ENCODE data around the gene WDR7.

The WDR7 gene

DNA sequence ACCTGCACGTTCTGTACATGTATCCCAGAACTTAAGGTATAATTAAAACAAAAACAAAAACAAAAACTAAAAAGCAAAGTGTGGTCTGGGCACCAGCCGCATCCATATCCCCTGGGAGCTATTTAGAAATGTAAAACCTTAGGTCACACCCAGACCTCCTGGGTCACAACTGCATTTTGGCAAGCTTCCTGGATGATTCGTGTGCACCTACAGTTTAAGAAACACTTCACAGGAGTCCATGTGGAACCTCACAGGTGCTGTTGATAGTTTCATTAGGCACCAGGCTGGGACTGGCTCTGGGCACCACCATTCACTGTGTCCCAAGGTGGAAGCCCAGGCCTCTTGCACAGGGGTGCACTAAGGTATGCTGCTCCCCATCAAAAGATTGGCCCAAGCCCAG, 392.1 kb downstream of the WDR7 start:
- no peak for DNase-seq (ENCODE audit: low spot score)

DNA sequence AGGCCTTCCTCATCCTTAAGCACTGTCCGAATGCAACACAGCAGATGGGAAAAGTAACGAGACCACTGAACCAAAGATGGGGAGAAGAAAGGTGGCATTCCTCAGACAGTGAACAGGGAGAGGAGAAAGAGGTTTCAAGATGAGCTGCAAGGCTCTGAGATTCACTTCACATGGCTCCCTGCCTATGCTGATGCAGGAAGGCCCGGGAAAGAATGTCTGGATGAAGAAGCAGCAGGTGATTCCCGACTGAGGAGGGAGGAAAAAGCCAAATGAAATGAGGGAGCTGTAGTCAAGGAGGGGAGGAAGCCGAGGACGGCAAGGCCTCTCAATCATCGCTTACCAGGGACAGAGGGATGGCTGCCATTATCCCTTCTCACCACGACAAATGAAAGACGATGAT, 397.2 kb downstream of the WDR7 start:
- no peak for DNase-seq (ENCODE audit: low spot score)

DNA sequence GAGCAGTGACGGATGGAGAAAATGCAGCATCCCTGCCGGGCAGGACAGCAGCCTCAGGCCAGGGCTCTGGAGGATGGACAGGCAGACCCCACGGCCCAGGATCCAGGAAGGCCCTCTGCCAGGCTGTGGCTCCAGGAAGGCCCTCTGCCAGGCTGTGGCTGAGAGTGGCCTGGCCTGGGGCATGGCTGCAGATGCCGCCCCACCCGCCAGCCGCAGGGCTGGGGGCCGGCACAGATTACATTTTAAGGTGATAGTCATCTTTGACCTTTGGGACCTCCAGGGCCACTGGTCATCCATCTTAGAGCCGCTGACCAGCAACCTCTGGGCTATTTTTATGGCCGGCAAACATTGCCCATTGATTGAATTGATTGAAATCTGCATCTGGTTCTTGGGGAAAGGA, 397.7 kb downstream of the WDR7 start:
- no peak for DNase-seq (ENCODE audit: low spot score)

DNA sequence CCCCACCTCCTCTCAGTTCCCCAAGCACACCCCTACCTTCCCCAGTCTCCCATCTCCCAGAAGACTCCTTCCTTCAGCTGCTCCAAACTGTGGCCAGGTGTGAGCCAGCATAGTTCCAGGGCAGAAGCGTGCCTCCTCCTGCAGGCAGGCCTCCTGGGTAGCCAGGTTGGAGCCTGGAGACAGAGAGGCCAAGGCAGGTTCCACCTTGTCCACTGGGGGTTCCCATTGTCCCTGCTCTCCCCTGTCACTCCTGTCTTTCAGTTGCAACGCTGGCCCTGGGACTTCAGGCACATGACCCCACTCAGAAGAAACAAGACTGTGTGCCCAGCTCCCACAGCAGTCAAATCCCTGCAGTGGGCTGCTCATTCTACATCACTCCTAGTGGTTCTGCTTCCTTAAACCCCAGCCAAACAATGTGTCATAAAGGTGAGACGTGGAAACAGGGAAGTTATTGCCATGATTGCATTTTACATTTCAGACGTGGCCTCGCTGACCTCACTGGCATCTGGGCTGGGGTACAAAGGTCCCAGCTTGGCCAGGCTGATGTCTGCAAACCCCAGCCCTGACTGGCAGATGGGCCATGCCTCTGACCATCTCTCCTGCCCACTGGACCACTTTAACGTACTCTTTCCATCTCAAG, 399.3 kb downstream of the WDR7 start:
- no peak for DNase-seq (ENCODE audit: low spot score)

DNA sequence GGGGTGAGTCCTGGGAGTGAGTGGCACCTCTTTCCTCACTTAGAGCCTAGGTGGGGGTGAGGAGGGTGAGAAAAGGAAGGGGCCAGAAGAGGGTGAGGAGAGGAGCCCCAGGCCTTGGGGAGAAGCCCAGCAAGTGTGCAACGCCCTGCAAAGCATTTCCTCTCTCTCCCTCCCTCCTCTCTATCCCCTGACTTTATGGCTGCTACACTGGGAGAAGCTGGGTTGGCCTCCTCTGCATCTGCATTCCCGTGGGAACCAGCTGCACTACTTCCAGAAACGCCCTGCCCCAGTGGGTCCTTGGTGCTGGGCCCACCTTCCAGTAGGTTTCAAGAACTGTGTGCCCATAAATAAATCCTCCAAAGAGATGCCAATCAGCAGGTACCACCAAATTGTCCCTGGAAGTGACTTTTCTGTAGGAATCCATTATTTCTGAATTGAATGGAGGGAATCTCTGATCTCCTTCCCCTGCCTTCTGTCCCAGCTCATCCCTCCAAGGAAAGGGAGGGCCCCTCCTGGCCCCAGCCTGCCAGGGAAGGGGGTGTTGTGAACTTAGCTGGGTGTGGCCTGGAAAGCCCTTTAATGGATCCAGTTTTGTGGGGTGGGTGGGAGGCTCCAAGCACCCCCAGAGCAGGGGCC, 400.0 kb downstream of the WDR7 start:
- DNase-seq (ENCODE audit: low spot score): no peak

DNA sequence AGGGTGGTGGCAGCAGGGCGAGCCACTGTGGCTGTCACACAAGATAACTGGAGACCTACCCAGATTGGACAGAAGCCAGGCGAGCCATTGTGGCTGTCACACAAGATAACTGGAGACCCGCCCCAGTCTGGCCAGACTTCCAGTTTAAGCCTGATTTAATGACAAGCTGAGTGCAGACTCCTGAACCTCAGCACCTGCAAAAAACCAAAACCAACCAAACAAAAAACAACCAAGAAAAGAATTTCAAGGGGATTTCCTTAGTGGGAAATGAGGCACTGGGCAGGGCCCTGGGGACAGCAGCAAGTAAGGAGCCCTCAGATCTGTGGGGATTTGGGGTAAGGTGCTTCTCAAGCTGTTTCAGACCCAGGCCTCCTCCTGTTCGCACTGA, 400.5 kb downstream of the WDR7 start:
- no peak for DNase-seq (ENCODE audit: low spot score)

DNA sequence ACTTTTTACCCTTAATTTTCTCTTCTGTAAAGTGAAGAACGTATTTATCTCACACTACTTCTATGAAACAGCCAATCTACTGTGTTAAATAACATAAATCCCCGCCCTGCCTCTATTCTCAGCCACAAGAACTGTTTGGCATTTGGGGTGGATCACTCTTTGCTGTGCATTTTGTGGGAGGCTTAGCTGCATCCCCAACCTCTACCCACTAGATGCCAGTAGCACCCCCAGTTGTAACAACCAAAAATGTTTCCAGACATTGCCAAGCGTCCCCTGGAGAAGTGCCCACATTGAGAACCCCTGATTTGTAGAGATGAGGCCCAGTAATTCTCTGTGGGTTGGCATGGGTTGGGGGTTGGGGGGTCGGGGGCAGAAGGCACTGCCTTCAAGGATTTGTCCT, 401.0 kb downstream of the WDR7 start:
- no peak for DNase-seq (ENCODE audit: low spot score)

DNA sequence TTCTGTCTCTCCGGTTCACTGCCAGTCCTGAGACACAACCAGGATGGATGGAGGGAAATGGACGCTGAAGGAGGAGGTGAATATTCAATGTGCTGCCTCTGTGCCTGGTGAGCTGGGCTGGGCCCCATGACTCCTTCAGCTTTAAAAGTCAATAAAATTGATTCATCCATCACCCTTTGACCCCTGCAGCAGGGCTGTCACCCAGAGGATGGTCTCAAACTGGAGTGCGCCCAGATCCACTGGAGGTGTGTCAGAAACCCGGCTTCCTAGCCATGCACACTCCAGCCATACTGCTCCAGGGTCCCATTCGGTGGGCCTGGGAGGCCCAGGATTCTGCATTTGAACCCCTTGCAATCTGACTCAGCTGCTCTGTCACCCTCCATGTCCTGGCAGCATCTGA, 401.6 kb downstream of the WDR7 start:
- DNase-seq (ENCODE audit: low spot score): no peak

DNA sequence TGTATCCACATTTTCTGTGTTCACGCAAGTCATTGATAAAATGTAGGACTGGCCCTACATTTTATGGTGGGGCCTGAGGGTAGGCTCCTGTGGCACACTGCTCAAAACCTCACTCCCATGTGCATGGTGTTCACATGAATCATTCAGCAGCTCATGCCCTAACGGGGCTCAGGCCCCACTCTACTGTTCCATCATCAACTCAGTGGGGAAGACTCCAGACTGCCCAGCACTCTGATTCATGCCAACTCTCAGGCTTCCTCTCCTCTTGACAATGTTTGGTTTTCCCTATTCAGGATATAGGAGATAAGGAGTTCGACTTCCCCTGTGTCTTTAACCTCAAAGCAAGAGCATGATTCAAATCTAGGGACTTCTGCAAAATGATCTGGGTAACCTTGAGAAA, 403.7 kb downstream of the WDR7 start:
- no peak for DNase-seq (ENCODE audit: low spot score)

DNA sequence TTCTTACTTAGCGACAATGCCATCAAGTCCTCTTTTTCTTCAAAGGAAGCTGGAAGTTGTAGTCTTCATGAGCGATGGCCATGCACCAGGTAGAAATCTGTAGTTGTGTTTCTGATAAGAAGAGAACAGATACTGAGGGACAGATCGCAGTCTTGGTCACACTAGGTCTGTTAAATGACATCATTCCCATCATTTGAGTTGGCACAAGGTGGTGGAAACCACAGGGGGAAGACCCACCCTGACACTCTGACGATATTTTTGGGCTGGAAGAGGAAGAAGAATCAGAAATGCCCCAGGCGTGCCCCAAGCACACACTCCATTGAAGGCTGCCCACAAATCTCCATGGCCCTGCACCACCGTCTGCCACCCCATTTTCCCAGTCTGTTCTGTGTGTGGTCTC, 406.7 kb downstream of the WDR7 start:
- DNase-seq (ENCODE audit: low spot score): no peak

DNA sequence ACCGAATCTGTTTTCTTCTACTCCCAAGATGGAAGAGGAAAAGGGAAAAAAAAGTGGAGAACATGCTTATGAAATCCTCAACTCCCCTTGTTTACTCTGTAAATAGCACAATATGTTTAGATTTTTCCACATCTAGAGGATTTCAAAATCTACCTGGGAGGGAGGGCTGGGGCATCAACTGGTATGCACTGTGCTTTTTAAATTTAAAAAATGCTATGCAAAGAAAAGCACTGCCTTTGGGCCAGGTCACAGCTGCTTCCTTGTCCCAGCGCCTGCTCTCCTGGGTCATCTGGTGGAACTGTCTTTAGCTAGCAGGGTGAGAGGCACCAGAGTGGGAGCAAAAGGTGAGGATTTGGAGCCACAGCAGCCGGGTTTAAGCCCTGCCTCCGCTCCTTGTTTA, 407.6 kb downstream of the WDR7 start:
- DNase-seq (ENCODE audit: low spot score): no peak

DNA sequence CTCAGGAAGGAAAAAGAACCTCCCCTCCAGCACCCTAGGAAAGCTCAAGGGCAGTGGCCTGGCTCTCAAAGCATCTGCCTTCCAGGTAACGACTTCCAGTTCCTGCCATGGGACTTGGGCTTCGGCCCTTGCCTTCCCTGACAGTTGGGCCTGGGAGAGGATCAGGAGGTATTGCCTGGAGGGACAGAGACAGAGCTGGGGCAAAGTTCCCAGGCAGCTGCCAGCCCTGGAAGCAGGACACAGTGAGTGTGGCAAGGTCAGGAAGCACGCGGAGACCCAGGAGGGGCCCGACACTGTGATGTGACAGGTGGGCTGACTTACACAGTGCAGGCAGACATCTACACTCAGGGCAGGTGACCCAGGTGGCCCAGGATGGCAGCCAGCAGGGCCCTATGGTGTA, 408.2 kb downstream of the WDR7 start:
- no peak for DNase-seq (ENCODE audit: low spot score)

DNA sequence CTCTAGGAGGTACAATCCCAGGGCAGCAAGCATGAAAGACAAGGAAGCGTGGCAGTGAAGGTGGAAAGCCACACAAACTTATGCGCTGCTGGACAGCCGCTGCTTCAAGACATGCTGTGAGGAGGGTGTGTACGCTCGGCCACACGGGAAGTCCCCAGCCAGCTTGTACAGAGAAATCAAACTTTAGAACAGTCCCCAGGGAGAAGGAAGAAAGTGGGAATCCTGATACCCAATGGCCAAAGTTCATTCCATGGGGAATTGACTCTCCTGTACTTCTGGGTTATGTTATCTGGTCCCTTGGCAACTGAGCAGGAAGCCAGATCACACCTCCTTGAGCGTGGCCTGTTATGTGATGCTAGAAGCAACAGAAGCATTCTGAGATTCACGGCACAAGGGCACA, 409.7 kb downstream of the WDR7 start:
- no peak for DNase-seq (ENCODE audit: low spot score)

DNA sequence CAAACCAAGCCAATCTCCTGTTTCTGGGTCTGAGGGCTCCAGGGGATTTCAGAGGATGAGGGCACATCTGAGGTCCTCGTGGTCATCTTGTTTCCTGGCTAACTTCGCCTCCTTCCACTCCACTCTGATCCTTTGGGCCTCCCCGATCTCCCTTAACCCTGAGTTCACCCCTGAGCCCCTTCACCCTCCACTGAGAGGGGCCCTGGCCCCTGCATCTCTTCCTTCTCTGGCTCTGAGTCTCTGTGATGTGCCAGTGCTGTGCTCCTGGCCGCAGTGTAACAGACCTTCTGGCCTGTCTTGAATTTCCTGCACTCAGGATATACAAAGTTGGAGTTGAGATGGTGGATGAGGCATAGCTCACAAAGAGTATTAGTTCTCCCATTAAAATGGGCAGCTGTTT, 411.0 kb downstream of the WDR7 start:
- no peak for DNase-seq (ENCODE audit: low spot score)

DNA sequence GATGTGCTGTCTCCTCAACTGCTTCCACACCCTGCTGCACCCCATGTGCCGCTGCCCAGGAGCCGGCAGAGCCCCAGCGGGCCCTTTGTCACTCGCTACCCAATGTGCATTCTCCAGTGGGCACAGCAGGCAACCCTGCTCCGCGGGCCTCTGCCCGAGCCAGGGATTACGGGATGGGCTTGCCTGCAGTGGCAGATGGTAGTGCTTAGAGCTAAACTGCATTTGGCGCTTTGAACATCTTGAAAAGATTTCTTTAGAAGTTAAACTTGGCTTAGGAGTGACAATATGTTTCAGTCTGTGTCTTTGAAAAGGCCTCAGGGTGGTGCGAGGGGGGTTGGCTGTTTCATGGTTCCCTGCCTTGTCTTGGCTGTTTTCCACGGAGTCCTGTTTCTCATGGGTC, 411.7 kb downstream of the WDR7 start:
- no peak for DNase-seq (ENCODE audit: low spot score)

DNA sequence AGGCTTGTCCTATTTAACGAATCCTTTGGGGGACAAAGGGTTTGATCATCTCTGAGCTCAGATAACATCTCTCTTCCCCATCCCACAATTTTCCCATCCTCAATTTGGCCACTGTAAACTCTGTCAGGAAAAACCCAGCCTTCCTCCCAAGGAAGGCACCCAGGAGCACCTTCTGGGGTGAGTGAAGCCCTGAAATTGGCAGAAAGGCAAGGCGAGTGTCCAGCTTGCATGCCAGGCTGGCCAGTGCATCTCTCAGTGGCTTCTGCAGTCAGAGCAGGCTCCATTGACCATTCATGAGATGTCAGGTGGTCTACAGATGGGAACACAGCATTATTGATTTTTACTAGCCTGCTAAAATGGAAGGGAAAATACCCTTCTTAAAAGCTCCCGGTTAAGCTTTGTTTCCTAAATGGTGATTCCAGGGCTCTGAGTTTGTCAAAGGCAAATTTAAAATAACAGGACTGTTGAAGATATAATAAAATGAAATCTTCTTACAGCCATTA, 412.5 kb downstream of the WDR7 start:
- no peak for DNase-seq (ENCODE audit: low spot score)

DNA sequence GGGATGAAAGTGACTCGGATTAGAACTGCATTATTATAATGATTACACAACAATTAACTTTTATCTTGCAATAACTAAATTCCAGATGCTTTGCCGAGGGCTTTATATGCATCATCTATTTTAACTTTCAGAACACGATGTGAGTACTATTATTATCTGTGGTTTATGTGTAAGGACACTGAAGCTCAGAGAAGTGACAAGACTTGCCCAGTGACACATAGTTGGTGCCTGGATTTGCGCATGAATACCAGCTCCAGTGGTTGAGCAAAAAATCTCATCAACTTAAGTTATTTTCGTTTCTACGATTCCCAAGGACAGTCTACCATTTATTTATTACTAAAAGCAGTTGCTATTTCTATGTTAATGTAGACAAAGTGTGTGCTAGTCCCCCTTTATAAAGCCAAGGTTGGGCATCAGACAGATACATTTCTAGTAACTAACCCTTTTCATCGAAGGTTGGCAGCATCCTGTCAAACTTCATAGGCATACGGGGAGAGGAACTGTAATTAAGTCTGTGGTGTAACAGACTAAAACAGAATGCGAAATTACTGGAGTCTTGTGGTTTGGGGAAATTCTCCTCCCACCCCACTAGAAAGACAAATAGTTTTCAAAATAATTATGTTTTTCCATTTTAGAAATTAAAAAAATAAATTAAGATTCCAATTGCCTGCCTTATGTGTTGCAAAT, 422.5 kb downstream of the WDR7 start:
- no peak for DNase-seq (ENCODE audit: low spot score)

DNA sequence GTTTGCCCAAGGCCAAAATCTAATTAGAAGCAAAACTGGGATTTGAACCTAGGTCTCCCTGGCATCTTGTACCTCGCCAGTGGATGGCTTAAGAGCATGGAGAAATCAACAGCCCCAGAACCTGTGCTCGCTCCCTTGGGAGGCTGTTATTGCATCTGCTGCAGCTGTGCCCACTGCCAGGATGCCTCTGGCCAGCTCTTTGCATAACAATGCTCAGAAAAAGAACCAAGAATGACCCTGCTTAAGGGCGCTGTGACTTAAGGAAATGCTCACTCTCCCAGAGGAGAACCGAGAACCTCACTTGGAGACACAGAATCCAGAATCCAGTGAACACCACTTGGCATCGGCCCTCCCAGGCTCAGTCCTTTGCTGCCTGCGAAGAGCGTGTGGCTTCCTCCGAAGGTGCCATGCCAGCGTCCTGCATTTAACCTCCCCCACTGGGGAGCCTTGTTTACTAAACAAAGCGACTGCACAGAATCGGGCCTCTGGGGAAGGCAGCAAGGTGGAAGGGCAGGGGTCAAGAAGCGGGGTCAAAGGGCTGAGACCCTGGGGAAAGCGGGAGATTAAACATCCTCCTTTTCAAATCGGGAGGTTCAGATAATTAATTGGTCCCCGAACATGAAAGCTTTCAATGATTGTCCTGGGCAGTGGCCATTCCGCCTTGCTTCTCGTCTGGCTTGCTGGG, 424.7 kb downstream of the WDR7 start:
- DNase-seq (ENCODE audit: low spot score): no peak

DNA sequence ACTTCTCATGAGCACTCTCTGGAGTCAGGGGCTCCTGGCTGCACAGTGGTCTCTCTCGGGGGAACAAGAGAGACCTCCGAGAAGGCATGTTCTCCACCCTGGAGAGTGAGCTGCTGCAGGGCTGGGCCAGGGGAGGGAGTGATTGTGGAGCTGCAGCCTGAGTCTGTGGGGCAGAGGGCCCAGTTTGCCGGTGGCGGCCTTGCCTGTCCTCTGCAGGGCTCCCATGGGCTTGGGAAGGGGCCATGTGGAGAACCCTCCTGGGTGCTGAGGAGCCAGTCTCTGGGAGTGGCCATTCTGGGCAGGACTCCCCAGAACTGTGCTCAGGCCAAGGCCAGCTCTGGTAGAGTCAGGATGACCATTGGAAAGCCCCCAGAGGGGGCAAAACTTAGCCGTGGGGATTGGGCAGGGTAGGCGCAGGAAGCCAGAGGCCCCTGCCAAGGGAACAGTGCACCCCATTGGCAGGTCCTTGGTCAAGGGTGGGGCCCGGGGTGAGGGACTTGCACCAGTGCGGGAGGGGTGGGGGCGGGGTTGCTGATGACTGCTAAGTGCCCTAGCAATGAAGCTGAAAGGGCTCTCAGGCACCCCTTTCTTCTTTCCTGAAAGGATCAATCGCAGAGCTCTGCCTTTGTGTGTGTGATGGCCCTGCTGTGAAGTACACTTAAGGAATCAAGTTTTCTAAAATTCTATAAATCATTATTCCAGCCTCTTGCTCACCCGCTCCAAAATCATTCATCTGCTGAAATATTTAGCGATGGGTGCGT, 426.0 kb downstream of the WDR7 start:
- no peak for DNase-seq (ENCODE audit: low spot score)

DNA sequence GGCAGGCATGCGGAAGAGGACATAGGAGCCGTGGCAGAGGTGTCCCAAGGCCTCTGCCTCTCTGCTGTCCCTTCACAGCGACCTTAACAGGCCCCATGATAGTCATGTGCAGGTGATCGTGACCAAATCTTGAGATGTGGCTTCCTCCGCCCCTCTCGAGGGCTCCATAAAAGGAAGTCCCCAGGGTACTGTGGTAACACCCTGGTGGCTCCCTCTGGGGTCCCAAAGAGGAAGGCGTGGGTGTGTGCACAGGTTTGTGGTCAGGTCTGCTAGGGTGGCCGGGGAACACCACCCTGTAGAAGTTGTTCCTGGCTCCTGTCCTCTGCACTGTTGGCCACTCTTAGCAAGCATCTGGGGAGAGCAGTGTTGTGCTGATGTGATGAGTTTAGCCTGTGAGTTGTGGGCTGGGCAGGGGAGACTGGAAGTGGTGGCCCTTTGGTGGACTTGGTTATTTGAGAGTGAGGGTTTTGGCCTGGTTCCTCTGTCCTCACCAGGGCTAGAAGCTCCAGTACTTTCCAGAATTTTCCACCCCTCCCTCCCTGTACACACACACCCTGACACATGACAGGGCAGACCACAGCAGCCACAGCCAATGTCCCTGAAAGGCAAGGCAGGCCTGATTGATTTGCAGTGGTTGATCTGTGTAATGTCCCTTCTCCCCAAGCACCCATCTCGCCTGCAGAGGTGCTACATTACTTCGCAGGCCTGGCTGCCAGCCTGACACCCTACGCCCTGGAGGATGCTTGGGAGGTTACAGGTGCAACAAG, 426.8 kb downstream of the WDR7 start:
- peak; percentile 4 for DNase-seq (ENCODE audit: low spot score)

DNA sequence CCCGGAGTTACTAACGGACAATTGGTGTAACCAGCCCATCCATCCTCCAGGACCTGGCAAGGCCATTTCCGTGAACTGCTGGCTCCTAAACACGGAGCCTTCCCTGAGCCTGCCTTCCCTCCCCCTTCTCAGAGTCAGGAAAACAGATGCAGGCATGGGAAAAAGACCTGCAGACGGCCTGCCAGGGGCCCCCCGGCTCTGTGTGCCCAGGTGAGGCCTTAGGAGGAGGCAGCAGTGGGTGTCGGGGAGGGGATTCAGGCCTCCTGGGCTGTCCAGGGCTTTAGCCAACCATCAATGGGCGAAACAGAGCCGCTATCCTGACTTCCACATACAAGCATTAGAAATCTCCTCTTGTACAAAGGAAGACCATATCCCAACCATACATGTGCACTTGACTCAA, 427.5 kb downstream of the WDR7 start:
- DNase-seq (ENCODE audit: low spot score): no peak

DNA sequence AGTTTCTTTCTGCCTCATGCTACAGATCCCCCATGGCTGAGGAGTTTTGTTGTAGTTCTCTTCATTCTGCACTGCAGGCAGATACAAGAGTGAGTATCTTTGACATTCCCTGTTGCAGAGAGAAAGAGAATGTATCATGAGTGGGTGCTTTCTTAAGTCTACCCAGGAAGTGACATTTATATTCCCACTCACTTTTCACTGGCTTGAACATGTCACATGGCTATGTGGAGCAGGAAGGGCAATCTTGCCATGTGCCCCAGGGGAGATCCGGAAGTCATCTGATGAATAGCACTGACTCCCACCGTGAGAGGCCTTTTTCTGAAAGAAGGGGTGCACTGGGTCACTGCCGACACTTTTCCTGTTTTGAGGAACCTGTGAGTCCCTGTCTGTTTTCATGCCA, 429.3 kb downstream of the WDR7 start:
- DNase-seq (ENCODE audit: low spot score): no peak

All from CD4-positive, alpha-beta T cell treated with Interleukin-2 at 100 ng/mL for 4 hours (primary cell).